Stimulated activated CD4-positive, alpha-beta T cell treated with anti-CD3 and anti-CD28 coated beads, TNF-alpha, amount 100 ng/mL, for 48 hours (primary cell): ENCODE measurements around the gene SBK3.
"Not testable (repeated sequence)": the region's sequence is repeated elsewhere in the genome, so short reads cannot be mapped to it uniquely, and the experiment has no call there.

Experiments
- DNase-seq, 3 donors: peaks; one replicate each; pipeline ENCODE4 v3.0.0-alpha.2; 2020; ENCODE audit warnings: low read depth in 3 of 3

SBK3 gene

DNA sequence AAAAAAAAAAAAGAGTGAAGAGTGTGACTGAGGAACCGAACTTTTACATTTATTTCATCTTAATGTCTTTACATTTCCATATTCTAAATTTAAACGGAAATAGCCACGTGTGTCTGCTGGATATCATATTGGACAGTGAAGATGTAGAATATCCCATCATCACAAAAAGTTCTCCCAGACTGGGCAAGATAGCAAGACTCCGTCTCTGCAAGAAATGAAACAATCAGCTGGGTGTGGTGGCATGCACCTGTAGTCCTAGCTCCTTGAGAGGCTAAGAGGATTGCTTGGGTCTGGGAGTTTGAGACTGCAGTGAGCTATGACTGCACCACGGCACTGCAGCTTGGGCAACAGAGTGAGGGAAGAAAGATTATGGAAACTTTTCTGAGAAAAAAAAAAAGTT, 31.4 kb upstream of the SBK3 start:
- no peak for DNase-seq

DNA sequence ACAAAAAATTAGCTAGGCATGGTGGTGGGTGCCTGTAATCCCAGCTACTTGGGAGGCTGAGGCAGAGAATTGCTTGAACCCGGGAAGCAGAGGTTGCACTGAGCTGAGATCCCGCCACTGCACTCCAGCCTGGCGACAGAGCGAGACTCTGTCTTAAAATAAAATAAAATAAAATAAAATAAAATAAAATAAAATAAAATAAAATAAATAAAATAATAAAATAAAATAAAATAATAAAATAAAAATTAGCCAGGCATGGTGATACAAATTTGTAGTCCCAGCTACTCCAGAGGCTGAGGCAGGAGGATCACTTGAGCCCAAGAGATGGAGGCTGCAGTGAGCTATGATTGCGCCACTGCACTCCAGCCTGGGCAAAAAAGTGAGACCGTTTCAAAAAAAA, 28.6 kb upstream of the SBK3 start:
- not testable (repeated sequence) for DNase-seq

DNA sequence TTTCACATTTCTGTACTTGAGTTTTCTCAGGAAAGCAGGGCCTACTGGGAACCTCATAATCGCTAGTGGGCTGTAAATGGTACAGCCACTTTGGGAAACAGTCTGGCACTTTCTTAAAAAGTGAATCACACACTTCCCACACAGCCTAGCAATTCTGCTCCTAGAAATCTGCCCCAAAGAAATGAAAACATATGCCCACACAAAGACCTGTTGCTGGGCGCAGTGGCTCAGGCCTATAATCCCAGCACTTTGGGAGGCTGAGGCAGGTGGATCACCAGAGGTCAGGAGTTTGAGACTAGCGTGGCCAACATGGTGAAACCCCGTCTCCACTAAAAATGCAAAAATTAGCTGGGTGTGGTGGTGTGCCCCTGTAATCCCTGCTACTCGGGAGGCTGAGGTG, 24.1 kb upstream of the SBK3 start:
- DNase-seq, result not testable (repeated sequence)

DNA sequence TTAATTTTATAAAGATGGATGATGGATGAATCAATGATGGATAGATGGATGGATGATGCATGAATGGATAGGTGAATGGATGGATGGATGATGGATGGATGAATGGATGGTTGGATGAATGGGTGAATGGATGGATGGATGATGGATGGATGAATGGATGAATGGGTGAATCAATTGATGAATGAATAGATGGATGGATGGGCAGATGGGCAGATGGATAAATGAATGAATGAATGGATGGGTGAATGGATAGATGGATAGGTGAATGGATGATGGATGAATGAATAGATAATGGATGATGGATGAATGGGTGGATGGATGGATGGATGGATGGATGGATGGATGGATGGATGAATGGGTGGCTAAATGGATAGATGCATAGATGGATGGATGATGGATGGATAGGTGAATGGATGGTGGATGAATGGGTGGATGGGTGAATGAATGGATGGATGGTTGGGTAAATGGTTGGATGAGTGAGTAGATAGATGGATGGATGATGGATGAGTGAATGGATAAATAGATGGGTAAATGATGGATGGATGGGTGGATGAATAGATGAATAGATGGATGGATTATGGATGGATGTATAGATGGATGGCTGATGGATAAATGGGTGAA, 22.5 kb upstream of the SBK3 start:
- no peak for DNase-seq

DNA sequence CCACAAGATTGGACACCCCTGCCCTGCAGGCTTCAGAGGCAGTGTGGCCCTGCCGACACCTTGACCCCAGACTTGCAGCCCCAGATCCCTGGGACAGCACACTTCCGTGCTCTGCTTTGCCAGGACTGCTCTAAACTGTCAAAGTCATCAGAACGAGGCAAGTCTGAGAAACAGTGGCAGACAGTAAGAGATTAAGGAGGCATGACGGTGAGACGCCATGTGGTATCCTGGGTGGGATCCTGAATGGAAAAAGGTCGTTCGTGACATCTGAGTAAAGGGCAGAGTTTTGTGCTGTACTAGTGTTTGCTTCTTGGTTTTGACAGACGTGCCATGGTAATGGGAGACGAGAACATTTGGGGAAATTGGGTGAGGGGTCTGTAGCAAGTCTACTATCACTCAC, 21.5 kb upstream of the SBK3 start:
- no peak for DNase-seq

DNA sequence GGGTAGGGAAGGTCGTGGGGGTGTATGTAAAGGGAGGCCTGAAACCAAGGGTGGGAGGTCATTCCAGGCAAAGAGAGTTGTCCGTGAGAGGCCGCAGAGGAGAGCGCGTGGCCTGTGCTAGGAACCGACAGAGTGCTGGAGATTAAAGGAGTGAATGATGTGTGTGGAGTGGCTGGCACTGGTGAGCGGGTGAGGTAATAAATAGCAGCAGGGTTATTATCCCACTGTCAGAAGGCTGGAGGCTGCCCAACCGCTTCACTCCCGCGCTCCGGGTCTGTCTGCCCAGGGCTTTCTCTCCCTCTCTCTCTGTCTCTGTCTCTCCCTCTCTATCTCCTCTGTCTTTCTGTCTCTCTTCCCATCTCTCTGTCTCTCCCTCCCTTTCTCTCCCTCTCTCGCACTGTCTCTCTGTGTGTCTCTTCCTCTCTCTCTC, 17.9 kb upstream of the SBK3 start:
- DNase-seq, result no peak

DNA sequence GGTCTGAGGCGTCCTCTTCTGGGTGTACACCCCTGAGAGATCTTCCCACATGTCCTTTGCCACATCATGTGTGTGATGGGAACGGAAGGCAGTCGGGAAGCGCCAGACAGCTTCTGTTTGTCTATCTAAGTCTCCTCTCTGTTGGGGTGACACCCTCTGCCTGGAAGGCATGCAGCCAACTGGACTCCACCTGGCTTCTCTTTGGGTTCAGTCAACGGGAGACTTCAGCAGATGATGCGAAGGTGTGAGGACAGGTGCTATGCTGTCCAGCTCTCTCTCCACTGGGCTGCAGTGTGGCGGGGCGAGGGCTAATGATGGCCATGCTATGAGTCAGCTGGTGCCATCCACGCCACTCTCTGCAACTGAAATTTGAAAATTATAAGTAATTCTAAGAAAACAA, 14.3 kb upstream of the SBK3 start:
- DNase-seq, result no peak

DNA sequence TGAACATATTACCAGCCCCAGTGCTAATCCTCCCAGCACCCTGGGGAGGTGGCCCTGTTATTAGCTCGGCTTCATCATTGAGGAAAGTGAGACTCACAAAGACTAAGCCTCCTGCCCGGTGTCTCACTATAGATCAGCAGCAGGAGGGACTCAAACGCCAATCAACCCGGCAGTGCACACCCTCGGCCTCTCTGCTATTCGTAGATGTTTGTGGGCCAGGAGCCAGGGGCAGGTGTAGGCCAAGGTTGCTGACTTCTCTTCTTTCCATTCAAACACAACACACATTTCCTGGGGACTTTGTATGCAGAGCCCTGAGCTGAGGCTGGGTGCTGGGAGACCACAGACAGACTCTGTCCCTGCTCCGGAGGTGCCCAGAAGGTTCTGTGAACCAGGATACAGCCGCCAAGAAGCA, 9.4 kb upstream of the SBK3 start:
- DNase-seq, result no peak

DNA sequence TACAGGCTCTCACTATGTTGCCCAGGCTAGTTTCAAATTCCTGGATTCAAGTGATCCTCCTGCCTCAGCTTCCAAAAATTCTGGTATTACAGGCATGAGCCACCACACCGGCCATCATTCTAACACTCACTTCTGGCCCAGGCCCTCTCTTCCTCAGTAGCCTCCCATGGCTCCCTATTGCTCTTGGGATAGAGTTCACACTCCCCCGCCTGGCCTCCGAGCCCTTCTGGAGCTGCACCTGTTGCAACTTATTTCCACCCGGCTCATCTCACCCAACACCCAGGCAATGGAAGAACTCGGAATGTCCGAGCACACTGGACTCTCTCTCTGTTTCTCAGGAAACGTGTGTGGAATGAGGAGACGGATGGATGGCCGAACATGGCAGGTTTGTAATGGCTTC, 9.0 kb upstream of the SBK3 start:
- no peak for DNase-seq

DNA sequence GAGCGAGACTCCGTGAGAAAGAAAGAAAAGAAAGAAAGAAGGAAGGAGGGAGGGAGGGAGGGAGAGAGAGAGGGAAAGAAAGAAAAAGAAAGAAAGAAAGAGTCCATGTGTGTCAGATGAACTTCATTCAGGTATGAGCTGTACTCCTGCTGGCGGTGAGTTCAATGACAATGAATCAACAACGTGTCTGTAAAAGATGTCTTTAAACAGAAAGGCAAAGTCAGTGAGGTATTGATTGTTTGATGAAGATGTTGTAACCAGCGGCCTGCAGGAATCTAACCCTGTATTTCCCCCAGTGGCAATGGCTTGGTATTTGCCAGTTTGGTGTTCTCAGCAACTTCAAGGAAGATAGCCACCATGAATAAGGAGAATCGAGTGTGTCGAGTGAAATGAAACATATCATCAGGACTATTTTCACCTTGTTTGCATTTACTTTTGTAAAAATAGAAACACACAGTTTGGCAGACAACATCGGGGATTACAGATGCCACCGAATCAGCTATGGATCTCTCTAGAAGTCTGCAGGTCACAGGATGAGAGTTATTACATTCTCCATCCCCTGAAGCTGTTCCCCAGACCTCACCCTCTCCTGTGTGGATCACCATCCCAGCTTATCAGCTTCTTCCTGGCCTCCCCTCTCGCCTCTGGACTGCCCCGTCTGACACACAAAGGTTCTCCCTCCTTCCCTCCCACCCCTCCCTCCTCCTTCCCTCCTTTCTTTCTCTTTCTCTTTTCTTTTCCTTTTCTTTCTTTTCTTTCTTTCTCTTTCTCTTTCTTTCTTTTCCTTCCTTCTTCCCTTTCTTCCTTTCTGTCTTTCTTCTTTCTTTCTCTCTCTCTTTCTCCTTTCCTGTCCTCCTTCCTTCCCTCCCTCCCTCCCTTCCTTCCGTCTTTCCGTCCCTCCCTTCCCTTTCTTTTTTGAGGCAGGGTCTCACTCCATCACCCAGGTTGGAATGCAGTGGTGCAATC, 8.2 kb upstream of the SBK3 start:
- no peak for DNase-seq

DNA sequence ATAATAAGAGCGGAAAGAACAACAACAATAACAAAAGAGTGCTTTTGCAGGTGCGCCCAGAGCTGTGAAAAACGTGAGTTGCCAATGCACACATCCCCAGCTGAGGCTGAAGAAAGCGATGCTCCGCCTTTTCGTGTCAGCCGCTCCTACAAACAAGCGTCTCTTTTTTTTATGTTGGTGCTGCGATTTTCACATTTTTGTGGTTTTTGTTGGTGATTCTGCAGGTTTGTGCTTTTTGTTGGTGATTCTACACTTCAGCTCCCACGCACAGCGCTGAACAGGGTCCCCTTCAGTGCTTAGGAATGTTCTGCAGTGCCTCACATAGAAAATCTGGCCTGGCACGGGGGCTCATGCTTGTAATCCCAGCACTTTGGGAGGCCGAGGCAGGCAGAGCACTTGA, 7.3 kb upstream of the SBK3 start:
- DNase-seq, result no peak

DNA sequence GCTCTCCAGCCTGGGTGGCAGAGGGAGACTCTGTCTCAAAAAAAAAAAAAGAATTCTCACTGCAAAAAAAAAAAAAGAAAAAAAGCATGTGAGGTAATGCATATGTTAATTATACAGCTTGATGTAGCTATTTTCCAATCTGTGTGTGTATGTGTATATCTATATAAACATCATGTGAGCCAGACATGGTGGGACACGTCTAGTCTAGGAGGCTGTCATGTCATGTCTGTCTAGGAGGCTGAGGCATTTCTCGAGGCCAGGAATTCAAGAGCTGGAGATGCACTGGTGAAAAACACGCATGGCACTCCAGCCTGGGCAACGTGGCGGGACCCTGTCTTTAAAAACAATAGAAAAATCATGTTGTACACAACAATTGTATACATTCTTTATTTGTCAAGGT, 6.9 kb upstream of the SBK3 start:
- DNase-seq, result no peak

DNA sequence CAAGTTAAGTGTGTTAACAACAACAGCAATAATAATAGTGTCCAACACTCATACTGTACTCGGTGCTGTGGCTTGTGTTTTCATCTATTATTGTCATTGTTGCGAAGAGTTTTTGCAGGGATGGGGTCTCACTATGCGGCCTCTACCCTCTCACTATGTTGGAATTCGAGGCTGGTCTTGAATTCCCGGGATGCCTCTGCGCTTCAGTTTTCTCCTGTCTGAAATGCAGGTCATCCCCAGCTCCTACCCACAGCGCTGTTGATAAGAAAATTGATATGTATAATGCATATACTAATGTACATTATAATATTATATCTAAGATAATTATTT, 4.9 kb upstream of the SBK3 start:
- DNase-seq, result no peak

DNA sequence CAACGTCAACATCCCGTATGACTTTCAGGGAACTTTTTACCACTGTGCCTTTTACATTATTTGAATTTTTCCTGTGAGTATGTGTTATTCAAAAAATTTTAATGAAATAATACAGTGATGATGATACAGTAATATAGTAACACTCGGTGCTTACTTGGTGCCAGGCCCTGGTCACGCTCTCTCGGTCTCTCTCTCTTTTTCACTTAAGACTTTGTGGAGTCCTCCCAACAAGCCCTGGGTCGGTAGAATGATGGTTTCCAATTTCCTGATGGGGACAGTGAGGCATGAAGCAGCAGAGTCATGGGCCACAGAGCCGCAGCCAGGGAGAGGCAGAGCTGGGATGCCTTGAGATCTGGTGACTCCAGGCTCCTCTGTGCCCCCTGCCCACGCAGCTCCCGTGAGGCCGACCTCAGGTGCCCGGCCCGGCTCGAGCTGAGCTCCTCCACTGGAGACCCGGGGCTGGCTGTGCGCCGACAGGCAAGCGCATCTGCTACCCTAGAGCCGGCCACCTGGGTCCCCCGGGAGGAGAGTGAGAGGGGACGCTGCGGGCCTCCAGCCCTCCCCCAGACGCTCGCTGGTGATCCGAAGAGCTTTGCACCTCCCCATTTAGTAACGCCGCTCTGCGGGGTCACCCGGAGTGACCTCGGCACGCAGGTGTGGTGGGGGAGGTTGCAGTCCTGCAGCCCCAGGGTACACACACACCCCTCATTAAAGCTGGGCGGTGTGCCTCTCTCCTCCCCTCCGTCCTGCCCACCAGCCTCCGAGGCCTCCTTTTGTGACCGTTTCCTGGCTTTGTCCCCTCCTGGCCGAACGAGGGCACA, 4.4 kb upstream of the SBK3 start:
- DNase-seq, result no peak

DNA sequence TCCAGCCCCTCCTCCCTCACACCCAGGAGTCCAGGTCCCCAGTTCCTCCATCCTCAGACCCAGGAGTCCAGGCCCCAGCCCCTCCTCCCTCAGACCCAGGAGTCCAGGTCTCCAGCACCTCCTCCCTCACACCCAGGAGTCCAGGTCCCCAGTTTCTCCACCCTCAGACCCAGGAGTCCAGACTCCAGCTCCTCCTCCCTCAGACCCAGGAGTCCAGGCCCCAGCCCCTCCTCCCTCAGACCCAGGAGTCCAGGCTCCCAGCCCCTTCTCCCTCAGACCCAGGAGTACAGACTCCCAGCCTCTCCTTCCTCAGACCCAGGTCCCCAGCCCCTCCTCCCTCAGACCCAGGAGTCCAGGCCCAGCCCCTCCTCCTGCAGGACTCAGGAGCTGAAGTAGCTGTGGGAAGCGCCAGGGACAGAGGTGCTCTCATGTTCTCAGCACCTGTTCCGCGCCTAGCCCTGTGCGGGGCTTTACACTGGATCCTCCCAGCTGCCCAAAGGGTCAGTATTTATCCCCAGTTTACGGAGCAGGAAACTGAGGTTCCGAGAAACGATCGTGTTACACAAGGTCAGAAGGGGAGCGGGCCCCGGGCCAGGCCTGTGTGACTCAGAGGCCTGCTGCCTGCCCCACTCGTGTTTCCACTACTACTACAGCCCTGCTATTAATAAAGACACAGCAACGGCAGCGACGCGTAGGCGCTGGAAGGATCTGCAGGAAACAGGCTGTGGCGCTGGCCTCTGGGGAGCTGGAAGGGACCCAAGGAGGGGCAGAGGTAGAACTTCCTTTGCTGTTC, 1.7 kb upstream of the SBK3 start:
- DNase-seq, result no peak

DNA sequence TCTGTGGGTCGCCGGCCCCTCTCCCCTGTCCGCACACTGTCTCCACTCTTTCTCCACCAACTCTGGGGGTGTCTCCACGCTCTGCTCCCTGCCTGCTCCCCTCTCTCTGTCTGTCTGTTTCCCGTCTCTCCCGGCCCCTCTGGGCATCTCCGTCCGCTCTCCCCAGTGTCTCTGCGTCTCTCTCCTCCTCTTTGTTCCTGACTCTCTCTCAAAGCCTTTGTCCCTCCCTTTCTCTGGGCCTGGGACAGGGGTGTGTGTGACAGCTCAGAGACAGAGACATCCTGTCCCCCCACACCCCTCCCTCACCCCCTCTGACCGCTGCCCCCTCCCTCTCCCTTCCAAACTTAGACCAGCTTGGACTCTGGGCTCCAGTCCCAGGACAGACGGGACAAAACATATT, 668 bp upstream of the SBK3 start:
- no peak for DNase-seq

DNA sequence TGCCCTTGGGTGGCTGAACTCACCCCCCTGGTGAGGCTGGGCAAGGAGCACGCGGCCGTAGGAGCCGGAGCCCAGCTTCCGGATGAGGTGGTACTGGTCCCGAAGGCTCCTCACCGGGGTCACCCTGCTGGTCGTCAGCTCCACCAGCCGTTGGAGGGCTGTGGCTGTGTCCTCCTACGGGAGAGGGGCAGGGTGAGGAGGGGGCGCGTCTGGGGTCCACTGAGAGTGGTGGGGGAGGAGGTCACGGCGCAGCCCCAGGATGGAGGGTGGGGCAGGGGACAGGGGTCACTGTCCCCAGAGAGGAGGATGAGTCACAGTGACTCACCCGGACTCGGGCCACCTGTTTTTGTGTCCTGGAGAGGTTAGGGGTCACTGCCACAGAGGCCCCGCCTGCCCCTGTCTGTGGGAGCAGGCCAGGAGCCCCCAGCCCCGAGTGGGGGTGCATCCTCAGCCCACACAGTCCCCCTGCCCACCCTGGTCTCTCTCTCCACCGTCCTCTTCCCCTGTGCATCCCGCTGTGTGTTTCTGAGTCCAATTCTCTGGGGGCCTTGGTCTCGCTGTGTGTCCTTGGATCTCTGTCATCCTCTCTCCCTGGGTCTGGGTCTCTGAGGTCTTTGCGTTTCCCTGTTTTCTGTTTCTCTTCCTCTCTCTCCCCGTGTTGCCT, 435 bp downstream of the SBK3 start:
- DNase-seq, result no peak

DNA sequence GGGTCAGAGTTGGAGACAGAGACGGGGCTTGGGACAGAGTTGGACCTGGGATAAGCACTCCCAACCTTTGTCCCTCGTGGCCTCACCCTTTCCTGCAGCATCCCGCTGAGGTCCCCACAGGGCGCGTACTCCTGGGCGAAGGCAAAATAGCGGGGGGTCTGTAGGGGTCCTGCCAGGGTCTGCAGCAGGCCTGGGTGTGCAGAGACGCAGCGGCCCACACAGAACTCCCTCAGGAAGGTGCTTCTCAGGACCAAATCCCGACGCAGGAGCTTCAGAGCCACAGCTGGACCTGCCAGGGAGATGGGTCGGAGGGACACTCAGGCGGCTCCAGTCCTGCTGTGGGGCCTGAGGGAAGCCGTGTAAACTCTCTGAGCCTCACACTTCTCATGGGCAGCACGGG, 1.3 kb downstream of the SBK3 start:
- no peak for DNase-seq

DNA sequence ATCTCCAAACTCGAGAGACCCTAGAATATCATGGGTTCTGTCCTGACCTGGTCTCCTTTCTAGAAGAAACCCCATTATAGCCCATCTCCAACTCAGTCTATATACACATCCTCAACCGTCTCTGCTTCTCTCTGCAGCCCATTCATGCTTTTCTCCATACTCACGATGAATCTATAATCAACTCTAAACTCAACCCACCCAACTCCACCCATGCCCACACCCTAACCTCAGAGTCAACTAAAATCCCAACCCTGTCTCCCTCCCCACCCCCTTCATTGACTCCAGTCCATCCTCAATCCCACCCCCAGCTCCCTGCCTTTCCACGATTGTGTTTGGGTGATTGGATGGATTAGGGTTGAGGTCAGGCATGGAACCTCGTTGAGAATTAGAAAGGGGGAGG, 1.8 kb downstream of the SBK3 start:
- no peak for DNase-seq

DNA sequence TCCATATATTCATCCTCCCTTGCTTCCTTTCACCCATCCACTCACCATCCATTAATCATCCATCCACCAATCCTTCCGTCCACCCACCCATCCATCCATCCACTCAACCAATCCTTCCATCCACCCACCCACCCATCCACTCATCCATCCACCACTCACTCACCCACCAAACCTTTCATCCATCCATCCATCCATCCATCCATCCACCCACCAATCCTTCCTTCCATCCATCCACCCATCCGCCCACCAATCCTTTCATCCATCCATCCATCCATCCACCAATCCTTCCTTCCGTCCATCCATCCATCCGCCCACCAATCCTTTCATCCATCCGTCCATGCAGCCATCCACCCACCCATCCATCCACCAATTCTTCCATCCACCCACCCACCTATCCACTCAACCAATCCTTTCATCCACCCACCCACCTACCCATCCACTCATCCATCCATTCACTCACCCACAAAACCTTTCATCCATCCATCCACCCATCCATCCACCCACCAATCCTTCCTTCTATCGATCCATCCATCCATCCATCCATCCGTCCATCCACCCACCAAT, 3.0 kb downstream of the SBK3 start:
- DNase-seq, result no peak

DNA sequence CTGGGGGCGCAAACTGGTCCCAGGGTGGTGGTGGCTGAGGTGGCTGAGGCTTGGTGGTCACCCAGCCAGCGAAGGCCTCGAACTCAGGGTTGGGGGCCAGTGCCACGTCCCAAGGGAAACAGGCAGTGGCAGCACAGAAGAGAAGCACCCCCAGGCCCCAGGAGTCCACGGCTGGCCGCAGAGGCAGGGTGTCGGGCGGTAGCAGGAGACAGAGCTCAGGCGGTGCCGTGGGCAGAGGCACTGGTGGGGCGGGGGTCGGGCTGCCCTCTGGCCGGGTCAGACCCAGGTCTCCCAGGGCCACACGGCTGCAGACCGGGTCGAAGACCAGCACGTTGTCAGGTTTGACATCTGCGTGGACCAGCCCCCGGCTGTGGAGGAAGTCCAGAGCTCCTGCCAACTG, 4.3 kb downstream of the SBK3 start:
- no peak for DNase-seq
